Left lung (tissue), 10 donors: ENCODE data around the gene MIB1. TPM values are rescaled to one million over a fixed set of nuclear protein-coding genes. Genes with fewer than 3 reads are reported as not detected.
A peak's percentile ranks its signal among the peaks of the same experiment; 100 is the strongest.
"Not testable (repeated sequence)": the region's sequence is repeated elsewhere in the genome, so short reads cannot be mapped to it uniquely, and the experiment has no call there.

Source experiments
- ATAC-seq: fragments of 200-7000 bp; cut with Tn5 transposase; one replicate; pipeline ENCODE4 v1.9.1; 2020; ENCODE audit warnings: moderate library complexity
- DNase-seq, 4 donors: peaks; one replicate each; pipeline ENCODE4 v3.0.0-alpha.2; 2013 to 2020
- H3K27ac ChIP-seq, 2 donors: fragments of 200-600 bp; sonication (generic) in 1 of 2; one replicate each; pipeline versions ENCODE4 v1.5.0 to v1.8.0; 2020 to 2021
- H3K27me3 ChIP-seq, 2 donors: fragments of 200-600 bp; sonication (generic) in 1 of 2; one replicate each; pipeline versions ENCODE4 v1.5.0 to v1.8.0; 2020 to 2021
- H3K36me3 ChIP-seq, 2 donors: fragments of 200-600 bp; sonication (generic) in 1 of 2; one replicate each; pipeline versions ENCODE4 v1.5.0 to v1.8.0; 2020 to 2021
- H3K4me1 ChIP-seq, 2 donors: fragments of 200-600 bp; one replicate each; pipeline ENCODE4 v1.8.0; 2021
- H3K4me3 ChIP-seq, 2 donors: fragments of 200-600 bp; sonication (generic) in 1 of 2; one replicate each; pipeline versions ENCODE4 v1.5.0 to v1.8.0; 2020 to 2021; ENCODE audit warnings: mild to moderate bottlenecking in 1 of 2
- H3K9me3 ChIP-seq, 2 donors: fragments of 200-600 bp; sonication (generic) in 1 of 2; one replicate each; pipeline versions ENCODE4 v1.5.0 to v1.8.0; 2020 to 2021
- CTCF ChIP-seq, 2 donors: fragments of 200-600 bp; sonication (generic) in 1 of 2; IDR thresholded peaks; one replicate each; pipeline versions ENCODE4 v1.5.0 to v1.8.0; 2021; ENCODE audit warnings: antibody characterized with exemption in 2 of 2
- intact Hi-C, 2 donors: fragments of 100-400 bp; cut with DNase I; formaldehyde crosslinking; loops; one replicate each; pipeline versions ENCODE4 v1.11.2 to v1.14.2; 2022
- polyA plus RNA-seq, 6 donors: library from polyadenylated mRNA; unstranded; fragments of 120-200 nt; gene quantifications; one replicate each; pipeline ENCODE4 v1.2.1, GENCODE V29; 2013; ENCODE audit not compliant: insufficient read length in 6 of 6
- total RNA-seq, 2 donors: library from RNA; stranded (reverse); fragmentation: NEBNext Ultra II Directional; extraction: Animal tissue kit (Norgen Biotek cat#: 25700); gene quantifications; one replicate each; pipeline ENCODE4 v1.2.1, GENCODE V29; 2021
- donor health status: DM: no; HTN: yes; CAD: no.
- donor health status: DM: no; HTN: no; CAD: no.

MIB1 gene
- total and polyA plus RNA-seq, 8 donors, result 26.3 to 64.3 (median 58.3) TPM

DNA sequence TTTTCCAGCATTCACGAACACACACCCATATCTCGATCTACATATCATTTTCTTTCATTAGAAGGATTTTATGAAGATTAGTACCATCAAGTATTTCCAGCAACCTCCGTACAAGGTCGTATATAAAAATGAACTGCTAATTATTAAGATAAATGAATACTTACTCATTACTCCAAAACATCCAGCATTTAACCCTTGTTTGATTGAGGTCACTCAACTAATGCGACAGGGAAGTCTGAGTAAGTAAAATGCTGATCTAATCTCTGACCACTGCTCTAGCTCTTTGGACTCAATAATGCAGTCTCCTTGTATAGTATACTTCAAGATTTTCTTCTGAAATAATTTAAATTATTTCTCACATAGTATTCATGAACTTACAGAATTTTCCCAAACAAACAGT is 38.0 kb upstream of the MIB1 start:
- DNase-seq (no peak), ATAC-seq (no peak)
- H3K27me3 ChIP-seq, result no peaks in the 10 kb centered on the region
- intact Hi-C loops, result loop anchor here in 1 of 2 donors (5.0 kb wide), 1 partner anchor 40 kb away; the partner anchor contains the start of gene MIB1
- H3K4me1 ChIP-seq, result peaks cover 0 to 40% of the 10 kb centered on the region in 2 donors
- H3K27ac ChIP-seq, result no peak overlapping the region
- TF ChIP-seq CTCF (IDR thresholded peaks at IDR 0.05), result no peak
- H3K9me3 ChIP-seq, result no peaks in the 10 kb centered on the region
- H3K36me3 ChIP-seq, result peaks cover 0 to 17% of the 10 kb centered on the region in 2 donors
- H3K4me3 ChIP-seq, result peak overlapping the region in 1 of 2 donors; percentile 74

- Histone ChIP-seq H3K4me1 (peaks cover 0 to 40% of the 10 kb centered on the region in 2 donors), H3K36me3 (peaks cover 0 to 10% of the 10 kb centered on the region in 2 donors), H3K4me3 (peak overlapping the region; percentile 74 to 88), H3K9me3 (no peaks in the 10 kb centered on the region), H3K27ac (peak overlapping the region; percentile 97 to 98), H3K27me3 (no peaks in the 10 kb centered on the region)
- TF ChIP-seq CTCF (IDR thresholded peaks at IDR 0.05), result no peak
- DNase-seq (peak in 2 of 4 donors; percentile 42), ATAC-seq (peak; percentile 5)
- intact Hi-C loops, result loop anchor here in 1 of 2 donors (5.0 kb wide), 1 partner anchor 39 kb away; the partner anchor contains the start of gene MIB1
Observed at GRCh38 chr18:21703241-21703820, 37.3 kb upstream of the MIB1 start.

- H3K36me3 ChIP-seq, result peaks cover 0 to 6% of the 10 kb centered on the region in 2 donors
- peak within 1 kb of the TSS; percentile 97 to 98 for H3K27ac ChIP-seq
- H3K4me1 ChIP-seq, result peaks cover 0 to 32% of the 10 kb centered on the region in 2 donors
- peak within 1 kb of the TSS; percentile 74 to 88 for H3K4me3 ChIP-seq
- H3K27me3 ChIP-seq, result no peaks in the 10 kb centered on the region
- no peaks in the 10 kb centered on the region for H3K9me3 ChIP-seq
- ATAC-seq (peak; percentile 99), DNase-seq (peak; percentile 87 to 100 (median 95))
- intact Hi-C loops, result loop anchor here in 1 of 2 donors (5.0 kb wide), 1 partner anchor 38 kb away; the partner anchor contains the start of gene MIB1
- TF ChIP-seq CTCF (IDR thresholded peaks at IDR 0.05), result peak; percentile 44 to 86
Observed at GRCh38 chr18:21704603-21705364, 35.8 kb upstream of the MIB1 start, which contains the start of gene ABHD3. Gene ABHD3 (minus strand): TSS chr18:21704774. CDS start chr18:21704665, 109 bp downstream.

DNA sequence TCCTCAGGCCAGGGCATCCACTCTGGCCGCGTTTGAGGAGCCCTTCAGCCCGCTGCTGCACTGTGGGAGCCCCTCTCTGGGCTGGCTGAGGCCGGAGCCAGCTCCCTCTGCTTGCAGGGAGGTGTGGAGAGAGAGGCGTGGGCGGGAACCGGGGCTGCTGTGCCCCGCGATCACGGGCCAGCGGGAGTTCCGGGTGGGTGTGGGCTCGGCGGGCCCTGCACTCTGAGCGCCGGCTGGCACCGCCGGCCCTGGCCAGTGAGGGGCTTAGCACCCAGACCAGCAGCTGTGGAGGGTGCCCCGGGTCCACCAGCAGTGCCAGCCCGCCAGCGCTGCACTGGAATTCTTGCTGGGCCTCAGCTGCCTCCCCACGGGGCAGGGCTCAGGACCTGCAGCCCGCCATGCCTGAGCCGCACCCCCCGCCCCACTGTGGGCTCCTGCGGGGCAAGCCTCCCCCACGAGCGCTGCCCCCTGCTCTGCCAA is 34.2 kb upstream of the MIB1 start:
- no peaks in the 10 kb centered on the region for H3K27me3 ChIP-seq
- H3K9me3 ChIP-seq, result no peaks in the 10 kb centered on the region
- DNase-seq, result no peak
- H3K27ac ChIP-seq, result no peak overlapping the region
- intact Hi-C loops, result no loop called here
- peaks cover 0 to 28% of the 10 kb centered on the region in 2 donors for H3K4me1 ChIP-seq
- TF ChIP-seq CTCF (IDR thresholded peaks at IDR 0.05), result no peak
- H3K4me3 ChIP-seq, result no peak overlapping the region
- ATAC-seq, result no peak
- peaks cover 0 to 6% of the 10 kb centered on the region in 2 donors for H3K36me3 ChIP-seq

DNA sequence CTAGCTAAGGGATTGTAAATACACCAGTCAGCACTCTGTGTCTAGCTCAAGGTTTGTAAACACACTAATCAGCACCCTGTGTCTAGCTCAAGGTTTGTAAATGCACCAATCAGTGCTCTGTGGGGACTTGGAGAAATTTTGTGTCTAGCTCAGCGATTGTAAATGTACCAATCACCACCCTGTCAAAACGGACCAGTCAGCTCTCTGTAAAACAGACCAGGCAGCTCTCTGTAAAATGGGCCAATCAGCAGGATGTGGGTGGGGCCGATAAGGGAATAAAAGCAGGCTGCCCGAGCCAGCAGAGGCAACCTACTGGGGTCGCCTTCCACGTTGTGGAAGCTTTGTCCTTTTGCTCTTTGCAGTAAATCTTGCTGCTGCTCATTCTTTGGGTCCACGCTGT is 33.5 kb upstream of the MIB1 start:
- ATAC-seq, H3K27ac ChIP-seq, DNase-seq, intact Hi-C loops, H3K27me3 ChIP-seq, H3K36me3 ChIP-seq, H3K9me3 ChIP-seq, H3K4me3 ChIP-seq: not testable (repeated sequence)
- H3K4me1 ChIP-seq, result peaks cover 0 to 28% of the 10 kb centered on the region in 2 donors
